ENCODE results near the gene XKRX.

Gene XKRX

GRCh38 chrX:100915562-100915961, 13.2 kb downstream of the XKRX start:
- DNase-seq = no peak
- in situ Hi-C loops (cut with HindIII; ENCODE audit: low pct_ligation_motif_present, low sequenced_read_pairs) = no loop called here
- no peak overlapping the region for H3K4me3 ChIP-seq (ENCODE audit: low read depth, low read length)
- no peak for TF ChIP-seq CTCF (IDR thresholded peaks at IDR 0.05; ENCODE audit: low read depth, low read length, missing control alignments)
- H3K27me3 ChIP-seq (replicated peaks) = no peaks in the 10 kb centered on the region
- no peak overlapping the region for H3K27ac ChIP-seq
- no peaks in the 10 kb centered on the region for H3K36me3 ChIP-seq (replicated peaks)

- no peak overlapping the region for H3K27ac ChIP-seq
- no peak for TF ChIP-seq CTCF (IDR thresholded peaks at IDR 0.05; ENCODE audit: low read depth, low read length, missing control alignments)
- no peaks in the 10 kb centered on the region for H3K36me3 ChIP-seq (replicated peaks)
- H3K27me3 ChIP-seq (replicated peaks) = no peaks in the 10 kb centered on the region
- in situ Hi-C loops (cut with HindIII; ENCODE audit: low pct_ligation_motif_present, low sequenced_read_pairs) = no loop called here
- no peak for DNase-seq
- H3K4me3 ChIP-seq (ENCODE audit: low read depth, low read length) = no peak overlapping the region
Observed at GRCh38 chrX:100913111-100913510, 15.6 kb downstream of the XKRX start.

- Histone ChIP-seq H3K27ac (no peak overlapping the region), H3K27me3 (replicated peaks) (no peaks in the 10 kb centered on the region), H3K4me3 (ENCODE audit: low read depth, low read length) (no peak overlapping the region), H3K36me3 (replicated peaks) (no peaks in the 10 kb centered on the region)
- in situ Hi-C loops (cut with HindIII; ENCODE audit: low pct_ligation_motif_present, low sequenced_read_pairs) = no loop called here
- no peak for DNase-seq
- no peak for TF ChIP-seq CTCF (IDR thresholded peaks at IDR 0.05; ENCODE audit: low read depth, low read length, missing control alignments)
Observed at GRCh38 chrX:100911731-100912130, 17.0 kb downstream of the XKRX start.

GRCh38 chrX:100905620-100906019, 23.1 kb downstream of the XKRX start:
- Histone ChIP-seq H3K27ac (no peak overlapping the region), H3K36me3 (replicated peaks) (no peaks in the 10 kb centered on the region), H3K4me3 (ENCODE audit: low read depth, low read length) (no peak overlapping the region), H3K27me3 (replicated peaks) (no peaks in the 10 kb centered on the region)
- DNase-seq = no peak
- in situ Hi-C loops (cut with HindIII; ENCODE audit: low pct_ligation_motif_present, low sequenced_read_pairs) = no loop called here
- no peak for TF ChIP-seq CTCF (IDR thresholded peaks at IDR 0.05; ENCODE audit: low read depth, low read length, missing control alignments)

- no peak for TF ChIP-seq CTCF (IDR thresholded peaks at IDR 0.05; ENCODE audit: low read depth, low read length, missing control alignments)
- no peak for DNase-seq
- no peak overlapping the region for H3K27ac ChIP-seq
- no peaks in the 10 kb centered on the region for H3K36me3 ChIP-seq (replicated peaks)
- in situ Hi-C loops (cut with HindIII; ENCODE audit: low pct_ligation_motif_present, low sequenced_read_pairs) = no loop called here
- H3K27me3 ChIP-seq (replicated peaks) = no peaks in the 10 kb centered on the region
- H3K4me3 ChIP-seq (ENCODE audit: low read depth, low read length) = no peak overlapping the region
Observed at GRCh38 chrX:100904433-100904832, 24.3 kb downstream of the XKRX start.

- TF ChIP-seq CTCF (IDR thresholded peaks at IDR 0.05; ENCODE audit: low read depth, low read length, missing control alignments) = peak; percentile 75
- H3K4me3 ChIP-seq (ENCODE audit: low read depth, low read length) = no peak overlapping the region
- in situ Hi-C loops (cut with HindIII; ENCODE audit: low pct_ligation_motif_present, low sequenced_read_pairs) = no loop called here
- H3K27me3 ChIP-seq (replicated peaks) = no peaks in the 10 kb centered on the region
- peak; percentile 15 for DNase-seq
- no peaks in the 10 kb centered on the region for H3K36me3 ChIP-seq (replicated peaks)
- no peak overlapping the region for H3K27ac ChIP-seq
Observed at GRCh38 chrX:100895365-100896075, 33.2 kb downstream of the XKRX start.

Data from brain microvascular endothelial cell (primary cell).